Endothelial cell of umbilical vein (primary cell): Measurements from ENCODE around the gene IRS1. TPM values are rescaled to one million over a fixed set of nuclear protein-coding genes. Genes with fewer than 3 reads are reported as not detected.

Source experiments
- BruUV-seq: library from RNA; stranded (reverse); fragments of 400-500 nt; replicated peaks from 2 replicates; lab custom pipeline; 2021; lab: Mats Ljungman, UMichigan
- CTCF ChIA-PET: fragments of 300-600, 350-600 bp; sonication (Branson Sonifier 250); formaldehyde crosslinking; loops from one replicate; lab custom pipeline; 2021; ENCODE audit warnings: antibody characterized with exemption, inconsistent platforms; lab: Charles Lee
- POLR2A ChIA-PET: fragments of 300-600, 350-600 bp; sonication (Branson Sonifier 250); formaldehyde crosslinking; loops from one replicate; lab custom pipeline; 2021; ENCODE audit warnings: antibody characterized with exemption, inconsistent platforms; lab: Charles Lee
- DNase-seq: peaks from one replicate; pipeline ENCODE4 v3.0.0-alpha.2; 2011; ENCODE audit warnings: low read depth, low spot score
- FAIRE-seq: peaks from 2 replicates; lab custom pipeline; 2011; peaks lifted over from hg19 to GRCh38; lab: Jason Lieb, UNC
- H2AFZ ChIP-seq: 2 replicates; pipeline ENCODE4 v1.6.0; 2012; ENCODE audit warnings: low read depth, low read length, control low read depth, inconsistent platforms
- H3K27ac ChIP-seq: 2 replicates; pipeline ENCODE4 v1.5.1; 2011; ENCODE audit warnings: low read depth, mild to moderate bottlenecking, control low read depth, low read length, moderate library complexity; ENCODE audit not compliant: insufficient read depth
- H3K27me3 ChIP-seq, 2 experiments: 2 replicates each; pipeline versions ENCODE4 v1.6.0 to v1.6.1; 2011; ENCODE audit warnings: low read length in 2 of 2, mixed read lengths in 1 of 2; ENCODE audit not compliant: control insufficient read depth in 2 of 2, insufficient read depth in 2 of 2
- H3K36me3 ChIP-seq, 2 experiments: 2 replicates in 1 of 2; 3 replicates in 1 of 2; pipeline ENCODE4 v1.5.1; 2011; ENCODE audit warnings: low read length in 2 of 2, mild to moderate bottlenecking in 1 of 2, moderate library complexity in 1 of 2; ENCODE audit not compliant: control insufficient read depth in 2 of 2, insufficient read depth in 2 of 2; ENCODE audit errors: extremely low read depth in 1 of 2
- H3K4me1 ChIP-seq: 3 replicates; pipeline ENCODE4 v1.5.1; 2011; ENCODE audit warnings: mild to moderate bottlenecking, low read length; ENCODE audit not compliant: control insufficient read depth, insufficient read depth; ENCODE audit errors: extremely low read depth
- H3K4me2 ChIP-seq: 2 replicates; pipeline ENCODE4 v1.6.1; 2011; ENCODE audit warnings: low read length, control low read depth, mixed read lengths; ENCODE audit not compliant: insufficient read depth
- H3K4me3 ChIP-seq, 3 experiments: fragments of 200-600 bp in 1 of 3; sonication (generic), shearing (Covaris generic) in 1 of 3; replicated peaks in 1 of 3; 2 replicates each; pipeline ENCODE4 v1.5.1; 2011 to 2016; ENCODE audit warnings: control low read depth in 3 of 3, low read length in 3 of 3, mild to moderate bottlenecking in 2 of 3, inconsistent platforms in 1 of 3, low read depth in 1 of 3, moderate library complexity in 1 of 3; ENCODE audit not compliant: insufficient read depth in 1 of 3
- H3K79me2 ChIP-seq: 2 replicates; pipeline ENCODE4 v1.6.0; 2012; ENCODE audit warnings: low read length, inconsistent platforms; ENCODE audit not compliant: control insufficient read depth, insufficient read depth
- H3K9ac ChIP-seq: replicated peaks from 2 replicates; pipeline ENCODE3; 2011; ENCODE audit warnings: low read length, control low read depth; ENCODE audit not compliant: insufficient read depth; ENCODE audit errors: extremely low read depth
- H3K9me1 ChIP-seq: replicated peaks from 3 replicates; pipeline ENCODE4 v1.6.0; 2011; ENCODE audit warnings: mild to moderate bottlenecking, low read length; ENCODE audit not compliant: control insufficient read depth, insufficient read depth; ENCODE audit errors: extremely low read depth
- H3K9me3 ChIP-seq: replicated peaks from 2 replicates; pipeline ENCODE4 v1.5.1; 2012; ENCODE audit warnings: low read length, inconsistent platforms; ENCODE audit not compliant: control insufficient read depth, insufficient read depth
- H4K20me1 ChIP-seq: replicated peaks from 2 replicates; pipeline ENCODE3; 2011; ENCODE audit warnings: mild to moderate bottlenecking, low read length; ENCODE audit not compliant: control insufficient read depth, insufficient read depth; ENCODE audit errors: extremely low read depth
- EZH2 ChIP-seq: IDR thresholded peaks from 2 replicates; pipeline ENCODE4 v1.6.1; 2012; ENCODE audit warnings: borderline replicate concordance, low read depth, mild to moderate bottlenecking, moderate library complexity, low read length, inconsistent platforms; ENCODE audit not compliant: severe bottlenecking
- FOS ChIP-seq: IDR thresholded peaks from 2 replicates; pipeline ENCODE4 v1.6.1; 2011; ENCODE audit warnings: mild to moderate bottlenecking, low read length, moderate library complexity, borderline replicate concordance; ENCODE audit not compliant: insufficient read depth
- GATA2 ChIP-seq: IDR thresholded peaks from 2 replicates; pipeline ENCODE4 v1.7.0; 2011; ENCODE audit warnings: low read depth, mild to moderate bottlenecking, moderate library complexity, mixed read lengths, low read length; ENCODE audit not compliant: insufficient read length, insufficient read depth
- JUN ChIP-seq: IDR thresholded peaks from 2 replicates; pipeline ENCODE4 v1.6.1; 2011; ENCODE audit warnings: borderline replicate concordance, low read depth; ENCODE audit not compliant: insufficient read length, insufficient read depth
- MAX ChIP-seq: IDR thresholded peaks from 2 replicates; pipeline ENCODE4 v1.6.1; 2011; ENCODE audit not compliant: insufficient read depth, insufficient read length
- MYC ChIP-seq: IDR thresholded peaks from one replicate; pipeline ENCODE4 v1.6.1; 2011; ENCODE audit warnings: mild to moderate bottlenecking, low read depth, low read length
- POLR2A ChIP-seq: IDR thresholded peaks from 2 replicates; pipeline ENCODE4 v1.6.1; 2012; ENCODE audit warnings: low read depth, mild to moderate bottlenecking, control low read depth, low read length
- POLR2AphosphoS5 ChIP-seq: IDR thresholded peaks from 2 replicates; pipeline ENCODE4 v1.6.1; 2012; ENCODE audit warnings: low read depth, mild to moderate bottlenecking, control low read depth, low read length, moderate library complexity; ENCODE audit not compliant: insufficient read depth
- dilution Hi-C: fragments of 300-500 bp; cut with MboI; formaldehyde crosslinking; loops from one replicate; pipeline ENCODE4 v1.15.0; 2019; ENCODE audit warnings: low sequenced_read_pairs; ENCODE audit not compliant: extremely low pct_ligation_motif_present
- intact Hi-C: fragments of 100-400 bp; cut with micrococcal nuclease; formaldehyde crosslinking; loops from one replicate; pipeline ENCODE4 v1.10.0; 2022
- polyA plus RNA-seq, 4 experiments: library from polyadenylated mRNA; depleted of rRNA in 3 of 4; stranded (reverse) in 3 of 4; unstranded in 1 of 4; fragments of >200 nt; gene quantifications; 2 replicates each; pipeline versions ENCODE4 v1.2.1 to v1.2.3, GENCODE V29; 2011 to 2012; ENCODE audit warnings: missing spikeins in 1 of 4
- total RNA-seq: library from RNA; stranded (reverse); gene quantifications from 2 replicates; pipeline ENCODE4 v1.2.3, GENCODE V29; 2021
- TF ChIP-seq, protein P1 (sequence below), 2 donors: IDR thresholded peaks; 1 replicate in 1 of 2; 2 replicates in 1 of 2; pipeline ENCODE4 v1.5.1; 2011; ENCODE audit warnings: low read length in 2 of 2, mild to moderate bottlenecking in 2 of 2, moderate library complexity in 2 of 2, control low read depth in 1 of 2, inconsistent platforms in 1 of 2, low read depth in 1 of 2; ENCODE audit not compliant: insufficient read depth in 1 of 2; ENCODE audit errors: extremely low read depth in 1 of 2

IRS1 gene
- total and polyA plus RNA-seq, 2 donors (not counting 3 experiments of a cell fraction or from before 2014, with no cell fraction given) = 0.10 to 0.11 TPM

DNA sequence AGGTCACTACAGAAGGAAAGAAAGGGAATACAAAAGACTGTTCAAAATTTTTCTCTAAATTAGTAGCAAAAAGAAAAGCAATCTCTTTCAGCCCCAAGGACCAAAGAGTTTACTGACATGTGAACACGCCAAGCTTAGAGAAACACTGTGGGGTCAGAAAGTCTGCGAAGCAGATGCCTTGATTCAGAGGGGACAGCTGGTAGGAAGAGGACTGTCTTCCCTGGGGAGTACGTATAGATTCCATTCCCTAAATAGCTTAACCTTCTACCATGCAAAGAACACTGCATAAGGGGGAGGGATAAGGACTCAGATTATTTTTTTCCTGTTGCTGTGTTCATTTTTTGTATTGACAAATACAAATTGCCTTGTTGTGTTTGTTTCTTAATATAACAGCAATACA lies 96.1 kb downstream of the IRS1 start:
- no peak overlapping the region for H2AFZ ChIP-seq
- CTCF ChIA-PET = no interaction called here
- no peak overlapping the region for H3K9ac ChIP-seq
- no peaks in the 10 kb centered on the region for H3K27me3 ChIP-seq
- no peak overlapping the region for H3K4me3 ChIP-seq
- no peak overlapping the region for H3K27ac ChIP-seq
- FAIRE-seq (no peak), DNase-seq (no peak)
- no peak for TF ChIP-seq FOS
- no peak for TF ChIP-seq POLR2AphosphoS5
- no peak for TF ChIP-seq EZH2
- no peak for TF ChIP-seq MAX
- TF ChIP-seq MYC = no peak
- TF ChIP-seq, protein P1, sequence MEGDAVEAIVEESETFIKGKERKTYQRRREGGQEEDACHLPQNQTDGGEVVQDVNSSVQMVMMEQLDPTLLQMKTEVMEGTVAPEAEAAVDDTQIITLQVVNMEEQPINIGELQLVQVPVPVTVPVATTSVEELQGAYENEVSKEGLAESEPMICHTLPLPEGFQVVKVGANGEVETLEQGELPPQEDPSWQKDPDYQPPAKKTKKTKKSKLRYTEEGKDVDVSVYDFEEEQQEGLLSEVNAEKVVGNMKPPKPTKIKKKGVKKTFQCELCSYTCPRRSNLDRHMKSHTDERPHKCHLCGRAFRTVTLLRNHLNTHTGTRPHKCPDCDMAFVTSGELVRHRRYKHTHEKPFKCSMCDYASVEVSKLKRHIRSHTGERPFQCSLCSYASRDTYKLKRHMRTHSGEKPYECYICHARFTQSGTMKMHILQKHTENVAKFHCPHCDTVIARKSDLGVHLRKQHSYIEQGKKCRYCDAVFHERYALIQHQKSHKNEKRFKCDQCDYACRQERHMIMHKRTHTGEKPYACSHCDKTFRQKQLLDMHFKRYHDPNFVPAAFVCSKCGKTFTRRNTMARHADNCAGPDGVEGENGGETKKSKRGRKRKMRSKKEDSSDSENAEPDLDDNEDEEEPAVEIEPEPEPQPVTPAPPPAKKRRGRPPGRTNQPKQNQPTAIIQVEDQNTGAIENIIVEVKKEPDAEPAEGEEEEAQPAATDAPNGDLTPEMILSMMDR (IDR thresholded peaks at IDR 0.05; ENCODE audit: extremely low read depth in 1 of 2, insufficient read depth in 1 of 2, low read depth in 1 of 2, low read length in 2 of 2) = no peak
- no peak for TF ChIP-seq POLR2A
- no peak for TF ChIP-seq GATA2
- TF ChIP-seq JUN = no peak
- H4K20me1 ChIP-seq = no peaks in the 10 kb centered on the region
- dilution Hi-C loops = no loop called here
- H3K4me1 ChIP-seq = no peaks in the 10 kb centered on the region
- no peak overlapping the region for H3K4me2 ChIP-seq
- POLR2A ChIA-PET = no interaction called here
- no peaks in the 10 kb centered on the region for H3K36me3 ChIP-seq
- BruUV-seq = no TSS peak
- no peaks in the 10 kb centered on the region for H3K9me3 ChIP-seq
- H3K79me2 ChIP-seq = no peaks in the 10 kb centered on the region
- no peaks in the 10 kb centered on the region for H3K9me1 ChIP-seq
- intact Hi-C loops = no loop called here
